GM12872 (cell line): ENCODE results near the gene TBL1X.

Source experiments
- CTCF ChIP-seq: IDR thresholded peaks from 3 replicates; pipeline ENCODE4 v1.5.1; 2011; ENCODE audit warnings: low read depth, mild to moderate bottlenecking, low read length, moderate library complexity; ENCODE audit not compliant: insufficient read depth

Gene TBL1X

GRCh38 chrX:9529223-9529622 is 64.4 kb downstream of the TBL1X start:
- no peak for TF ChIP-seq CTCF

GRCh38 chrX:9530848-9531274 is 66.0 kb downstream of the TBL1X start:
- TF ChIP-seq CTCF, result no peak

GRCh38 chrX:9532349-9532748 is 67.5 kb downstream of the TBL1X start:
- TF ChIP-seq CTCF, result no peak

GRCh38 chrX:9533611-9534010 is 68.8 kb downstream of the TBL1X start:
- TF ChIP-seq CTCF, result no peak

- TF ChIP-seq CTCF, result no peak
Observed at GRCh38 chrX:9534686-9535085, 69.8 kb downstream of the TBL1X start.

- no peak for TF ChIP-seq CTCF
Observed at GRCh38 chrX:9535101-9535500, 70.2 kb downstream of the TBL1X start.

- no peak for TF ChIP-seq CTCF
Observed at GRCh38 chrX:9537781-9538180, 72.9 kb downstream of the TBL1X start.
